Fibroblast of the aortic adventitia (primary cell): ENCODE results near the gene URAD. TPM values are rescaled to one million over a fixed set of nuclear protein-coding genes. Genes with fewer than 3 reads are reported as not detected.

Source experiments
- DNase-seq: peaks from one replicate; pipeline ENCODE4 v3.0.0-alpha.2; 2010; ENCODE audit warnings: low read depth
- H3K4me3 ChIP-seq: 2 replicates; pipeline ENCODE4 v1.5.1; 2011; ENCODE audit warnings: low read depth, mild to moderate bottlenecking, control low read depth, low read length, moderate library complexity
- total RNA-seq: library from RNA; depleted of rRNA; stranded (reverse); fragments of >200 nt; gene quantifications from 2 replicates; pipeline ENCODE4 v1.2.3, GENCODE V29; 2012; ENCODE audit warnings: low replicate concordance
- TF ChIP-seq, protein P1 (sequence below): IDR thresholded peaks from 2 replicates; pipeline ENCODE4 v1.5.1; 2011; ENCODE audit warnings: mild to moderate bottlenecking, low read length, control low read depth, inconsistent platforms; ENCODE audit not compliant: insufficient read depth

Gene URAD
- total RNA-seq, 1 donor, result not detected

DNA sequence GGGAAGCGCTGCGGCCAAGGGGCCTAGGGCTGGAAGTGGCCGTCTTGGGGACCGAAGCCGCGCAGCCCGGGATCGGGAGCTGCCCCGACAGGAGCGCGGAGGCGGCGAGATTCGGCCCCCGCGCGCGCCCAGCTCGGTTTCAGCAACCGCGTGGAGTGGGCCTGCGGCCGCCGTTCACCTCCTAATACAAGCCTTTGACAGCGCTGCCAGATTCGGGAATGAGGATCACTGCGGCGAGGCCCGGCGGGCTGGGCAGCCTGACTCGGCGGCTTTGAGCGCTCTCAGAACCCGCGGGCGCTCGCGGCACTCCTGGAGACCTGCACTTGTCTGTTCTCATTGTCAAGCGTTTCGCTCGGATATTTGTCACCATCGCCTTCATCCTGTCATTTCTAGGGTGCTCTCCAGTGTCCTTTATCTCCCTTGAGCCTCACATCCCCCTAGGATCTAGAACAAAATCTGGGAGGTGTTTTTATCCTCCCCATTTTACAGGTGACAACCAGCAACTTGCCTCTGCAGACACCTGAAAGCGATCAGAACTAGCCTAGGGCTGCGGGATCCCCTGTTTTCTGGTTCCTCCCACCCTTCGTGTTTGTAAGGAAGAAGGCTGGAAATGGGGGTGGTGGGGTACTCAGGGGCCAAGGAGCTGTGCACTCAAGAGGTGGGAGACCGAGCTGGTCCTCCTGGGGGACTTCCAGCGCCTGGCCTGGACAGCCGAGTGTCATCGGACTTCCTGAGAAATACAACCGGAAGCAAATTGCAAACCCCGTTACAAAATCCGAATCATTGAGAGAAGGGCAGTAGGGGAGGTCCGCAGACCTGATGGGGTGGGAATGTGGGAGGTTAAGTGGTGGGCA lies 17.9 kb downstream of the URAD start:
- TF ChIP-seq, protein P1, sequence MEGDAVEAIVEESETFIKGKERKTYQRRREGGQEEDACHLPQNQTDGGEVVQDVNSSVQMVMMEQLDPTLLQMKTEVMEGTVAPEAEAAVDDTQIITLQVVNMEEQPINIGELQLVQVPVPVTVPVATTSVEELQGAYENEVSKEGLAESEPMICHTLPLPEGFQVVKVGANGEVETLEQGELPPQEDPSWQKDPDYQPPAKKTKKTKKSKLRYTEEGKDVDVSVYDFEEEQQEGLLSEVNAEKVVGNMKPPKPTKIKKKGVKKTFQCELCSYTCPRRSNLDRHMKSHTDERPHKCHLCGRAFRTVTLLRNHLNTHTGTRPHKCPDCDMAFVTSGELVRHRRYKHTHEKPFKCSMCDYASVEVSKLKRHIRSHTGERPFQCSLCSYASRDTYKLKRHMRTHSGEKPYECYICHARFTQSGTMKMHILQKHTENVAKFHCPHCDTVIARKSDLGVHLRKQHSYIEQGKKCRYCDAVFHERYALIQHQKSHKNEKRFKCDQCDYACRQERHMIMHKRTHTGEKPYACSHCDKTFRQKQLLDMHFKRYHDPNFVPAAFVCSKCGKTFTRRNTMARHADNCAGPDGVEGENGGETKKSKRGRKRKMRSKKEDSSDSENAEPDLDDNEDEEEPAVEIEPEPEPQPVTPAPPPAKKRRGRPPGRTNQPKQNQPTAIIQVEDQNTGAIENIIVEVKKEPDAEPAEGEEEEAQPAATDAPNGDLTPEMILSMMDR, result no peak
- no peak overlapping the region for H3K4me3 ChIP-seq
- DNase-seq, result no peak

DNA sequence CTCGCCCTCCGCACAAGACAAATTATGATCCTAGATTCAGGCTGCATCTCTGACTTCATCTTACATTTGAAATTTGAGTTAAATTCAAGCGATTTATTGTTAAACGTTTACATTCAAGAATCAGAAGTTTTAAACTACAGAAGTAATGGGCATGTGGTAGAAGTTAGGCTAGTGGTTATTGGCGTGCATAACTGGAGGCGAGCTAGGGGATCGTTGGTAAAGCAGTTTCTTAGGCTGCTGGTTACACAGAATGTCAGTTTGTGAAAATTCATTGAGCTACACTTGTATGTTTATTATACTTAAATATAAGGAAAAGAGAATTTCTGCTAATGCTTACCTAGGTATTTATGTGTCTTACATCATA lies 18.6 kb downstream of the URAD start:
- TF ChIP-seq, protein P1, result no peak
- DNase-seq, result no peak
- H3K4me3 ChIP-seq, result no peak overlapping the region

DNA sequence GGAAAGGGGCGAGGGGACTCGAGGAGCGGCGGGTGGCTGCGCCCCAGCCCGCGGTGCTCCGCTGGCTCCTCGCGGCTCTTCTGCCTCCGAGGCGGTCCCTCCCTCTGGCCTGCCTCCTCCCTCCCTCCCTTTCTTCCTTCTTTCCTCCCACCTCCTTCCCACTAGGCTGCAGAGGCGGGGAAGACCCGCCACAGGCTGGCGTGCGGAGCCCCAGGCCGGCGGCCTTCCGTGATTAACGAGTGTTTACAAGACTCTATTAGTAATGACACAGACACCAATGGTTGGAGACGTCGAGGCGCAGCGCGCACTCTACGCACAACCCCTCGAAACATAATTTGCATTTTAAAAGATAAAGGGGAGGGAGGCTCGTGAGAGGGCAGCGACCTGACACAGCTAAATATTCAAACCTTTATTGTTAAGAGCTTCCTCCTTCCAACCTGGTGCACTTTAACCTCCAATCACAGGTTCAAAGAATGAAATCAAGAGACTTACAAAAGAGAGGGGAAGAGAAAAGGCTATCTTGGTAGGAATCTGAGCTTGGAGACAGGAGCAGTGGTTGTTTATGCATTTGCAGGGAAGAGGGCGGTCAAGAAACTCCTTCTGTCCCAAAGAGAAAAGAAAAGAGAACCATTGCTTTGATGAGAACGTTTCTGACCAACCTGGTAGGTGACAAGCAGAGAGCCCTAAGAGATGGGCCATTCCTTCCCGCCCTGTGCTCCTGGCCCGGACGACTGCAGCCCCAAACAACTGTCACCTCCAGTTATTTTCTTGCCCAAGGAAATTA lies 19.2 kb downstream of the URAD start, which contains the start of gene CDX2:
CDX2 (minus strand) TSS at position 234 of the 784 bp plus-strand sequence. CDS start 309 bp downstream, outside the sequence.
- H3K4me3 ChIP-seq, result no peak within 1 kb of the TSS
- TF ChIP-seq, protein P1, result no peak
- DNase-seq, result no peak

DNA sequence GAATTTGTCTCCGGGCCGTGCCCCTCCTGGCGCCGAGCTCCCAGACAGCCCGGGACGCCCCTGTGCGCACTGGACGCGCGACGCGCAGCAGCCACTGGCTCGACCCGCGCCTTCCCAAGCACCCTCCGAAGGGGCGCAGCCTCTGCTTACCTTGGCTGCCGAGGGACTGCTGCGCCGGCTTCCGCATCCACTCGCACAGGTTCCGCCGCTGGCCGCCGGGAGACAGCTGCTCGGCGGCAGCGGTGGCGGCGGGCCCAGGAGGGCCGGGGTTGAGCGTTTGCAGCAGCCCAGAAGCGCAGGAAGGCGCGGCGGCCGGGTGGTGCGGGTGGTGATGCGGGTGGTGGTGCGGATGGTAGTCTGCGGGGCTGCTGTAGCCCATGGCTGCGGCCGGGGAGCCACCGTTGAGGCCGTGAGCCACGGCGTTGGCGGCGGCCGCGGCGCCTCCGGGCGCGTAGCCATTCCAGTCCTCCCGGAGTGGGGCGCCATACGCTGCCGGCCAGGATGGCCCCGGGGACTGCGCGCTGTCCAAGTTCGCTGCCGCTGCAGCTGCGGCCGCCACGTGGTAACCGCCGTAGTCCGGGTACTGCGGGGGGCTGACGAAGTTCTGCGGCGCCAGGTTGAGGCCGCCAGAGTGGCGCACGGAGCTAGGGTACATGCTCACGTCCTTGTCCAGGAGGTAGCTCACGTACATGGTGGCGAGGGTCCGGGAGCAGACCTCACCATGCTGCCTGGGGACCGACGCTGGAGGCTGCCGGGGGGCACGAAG lies 20.0 kb downstream of the URAD start:
- TF ChIP-seq, protein P1, result no peak
- H3K4me3 ChIP-seq, result no peak overlapping the region
- DNase-seq, result no peak

DNA sequence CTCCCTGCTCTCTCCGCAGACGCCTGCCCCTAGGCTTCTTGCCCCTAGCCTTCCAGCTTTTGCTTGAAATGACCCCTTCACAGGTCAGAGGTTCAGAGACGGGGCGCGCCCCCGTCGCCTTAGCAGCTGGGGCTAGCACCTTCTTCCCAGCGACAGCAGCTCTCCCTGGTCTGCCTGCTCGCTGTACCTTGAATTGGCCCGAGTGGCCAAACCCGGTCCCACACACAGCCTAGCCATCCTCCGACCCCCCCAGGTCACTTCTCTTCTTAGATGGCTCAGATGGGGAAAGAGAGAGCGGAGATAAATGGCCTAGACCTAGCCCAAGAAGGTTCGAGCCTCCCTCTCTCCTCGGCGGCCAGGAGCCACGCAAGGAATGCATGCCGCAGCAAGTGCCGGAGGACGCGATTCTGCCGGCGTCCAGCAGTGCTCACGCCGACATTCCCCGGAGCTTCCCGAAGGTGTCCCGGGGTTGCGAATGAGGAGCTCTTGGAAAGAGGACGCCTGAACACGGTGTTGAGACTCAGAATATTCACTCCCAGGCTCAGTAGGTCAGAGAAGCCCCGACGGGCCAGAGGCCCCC lies 20.7 kb downstream of the URAD start:
- no peak overlapping the region for H3K4me3 ChIP-seq
- TF ChIP-seq, protein P1, result no peak
- no peak for DNase-seq

GRCh38 chr13:27967203-27967735 lies 21.2 kb downstream of the URAD start:
- DNase-seq, result no peak
- no peak overlapping the region for H3K4me3 ChIP-seq

More at GRCh38 chr13:27967203-27967735, 21.2 kb downstream of the URAD start:
- TF ChIP-seq, protein P1, result no peak
